ENCODE data around the gene LCN2. TPM values are rescaled to one million over a fixed set of nuclear protein-coding genes. Genes with fewer than 3 reads are reported as not detected.

The LCN2 gene
- total RNA-seq, 2 experiments from 2014 or later: not detected

DNA sequence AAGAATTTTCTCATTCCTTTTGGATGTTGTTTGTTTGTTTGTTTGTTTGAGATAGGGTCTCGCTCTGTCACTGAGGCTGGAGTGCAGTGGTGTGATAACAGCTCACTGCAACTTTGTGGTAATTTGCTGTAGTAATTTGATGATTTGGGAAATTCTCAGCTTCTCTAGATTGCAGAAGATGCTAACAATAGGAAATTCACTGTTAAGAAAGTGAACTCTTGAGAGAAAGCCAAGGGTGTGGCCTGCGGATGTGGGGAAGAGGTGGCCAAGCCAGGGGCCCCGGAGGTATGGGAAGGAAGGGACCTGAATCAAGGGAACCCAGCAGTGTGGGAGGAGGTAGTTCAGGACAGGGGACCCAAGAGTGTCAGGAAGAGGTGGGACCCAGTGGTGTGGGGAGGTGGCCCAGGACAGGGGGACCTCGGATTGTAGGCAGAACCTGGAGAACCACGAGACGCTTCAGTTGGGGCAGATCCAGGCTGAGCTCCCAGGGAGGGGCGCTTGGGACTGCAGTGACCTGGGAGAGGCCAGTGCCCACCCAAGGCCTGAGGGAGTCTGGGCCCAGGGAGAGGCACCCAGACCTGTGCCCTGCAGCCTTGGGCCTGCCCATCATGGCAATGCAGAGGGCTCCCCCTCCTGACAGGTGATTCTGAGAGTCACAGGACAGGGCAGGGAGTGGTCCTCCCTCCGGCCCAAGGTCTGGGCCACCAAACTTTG is 5.6 kb upstream of the LCN2 start:
- ATAC-seq (ENCODE audit: poor library complexity): no peak
- H3K4me1 ChIP-seq (ENCODE audit: insufficient read depth, low read length): peaks cover 15% of the 10 kb centered on the region
- H3K9me3 ChIP-seq (ENCODE audit: control insufficient read depth in 1 of 2, insufficient read depth in 1 of 2, low read length in 2 of 2): no peaks in the 10 kb centered on the region
- H3K27ac Mint-ChIP-seq: no peak overlapping the region
- no peaks in the 10 kb centered on the region for H3K27me3 Mint-ChIP-seq
- DNase-seq: no peak
- no peaks in the 10 kb centered on the region for H3K36me3 Mint-ChIP-seq (ENCODE audit: low read depth)
- no peak for TF ChIP-seq CTCF (IDR thresholded peaks at IDR 0.05)
- no peak overlapping the region for H3K4me3 ChIP-seq (ENCODE audit: low read length)
- CTCF ChIA-PET: no interaction called here
- H3K4me1 Mint-ChIP-seq (ENCODE audit: low read depth): peaks cover 13% of the 10 kb centered on the region
- H3K27ac ChIP-seq (ENCODE audit: low read depth in 1 of 2, low read length in 2 of 2): no peak overlapping the region
- H3K4me3 Mint-ChIP-seq: no peak overlapping the region
- no peaks in the 10 kb centered on the region for H3K36me3 ChIP-seq (ENCODE audit: insufficient read depth, low read length)
- no peaks in the 10 kb centered on the region for H3K27me3 ChIP-seq (ENCODE audit: control insufficient read depth in 1 of 2, insufficient read depth in 2 of 2, low read length in 2 of 2)
- POLR2A ChIA-PET: interaction anchor here (0.6 kb wide), 1 partner anchor 79 kb away, joined by 3 read pairs; no protein-coding TSS in a partner anchor
- H3K9me3 Mint-ChIP-seq: no peaks in the 10 kb centered on the region
- intact Hi-C loops (cut with DNase I, micrococcal nuclease): no loop called here

DNA sequence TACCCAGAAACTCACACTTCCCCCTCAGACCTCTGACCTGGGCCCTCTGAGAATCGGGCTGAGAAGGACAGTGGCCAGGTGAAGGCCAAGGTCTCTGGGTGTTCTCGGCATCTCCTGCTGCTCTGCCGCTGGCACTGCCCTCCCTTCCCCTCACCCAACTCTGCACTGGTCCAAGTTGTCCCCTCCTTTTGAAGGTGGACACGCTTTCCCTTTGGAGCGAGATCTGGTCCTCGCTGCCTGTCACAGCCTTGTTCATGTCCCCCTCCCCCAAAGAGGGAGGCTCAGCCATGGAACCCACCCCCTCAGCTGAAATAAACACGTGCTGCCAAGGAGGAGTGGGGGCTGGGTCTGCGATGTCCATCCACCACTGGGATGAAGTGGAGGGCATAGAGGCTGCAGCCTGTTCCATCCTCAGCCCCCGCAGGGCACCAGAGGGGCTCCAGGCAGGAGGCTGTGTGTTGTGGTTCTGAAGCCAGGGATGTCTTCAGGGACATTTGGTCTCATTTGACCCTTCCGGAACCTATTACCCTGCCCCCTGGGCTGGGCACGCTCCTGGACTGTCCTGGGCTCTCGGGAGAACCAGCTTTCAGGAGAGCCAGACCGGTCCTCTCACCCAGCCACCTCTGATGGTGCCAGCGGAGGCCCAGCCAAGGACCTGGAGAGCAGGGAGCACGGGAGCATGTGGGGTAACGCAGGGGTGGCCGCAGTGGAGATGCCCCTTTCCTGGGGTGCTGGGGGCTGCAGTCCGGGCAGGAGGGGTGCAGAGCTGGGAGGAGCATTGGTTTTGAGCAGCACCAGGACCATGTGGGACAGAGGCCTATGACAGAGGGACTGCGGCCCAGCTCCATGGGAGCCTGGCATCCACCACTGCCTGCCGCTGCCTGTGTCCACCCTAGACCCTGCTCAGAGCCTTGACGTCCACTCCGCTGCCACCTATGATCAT is 4.7 kb upstream of the LCN2 start:
- Histone ChIP-seq H3K9me3 (ENCODE audit: control insufficient read depth in 1 of 2, insufficient read depth in 1 of 2, low read length in 2 of 2) (no peaks in the 10 kb centered on the region), H3K36me3 (ENCODE audit: insufficient read depth, low read length) (no peaks in the 10 kb centered on the region), H3K27me3 (ENCODE audit: control insufficient read depth in 1 of 2, insufficient read depth in 2 of 2, low read length in 2 of 2) (no peaks in the 10 kb centered on the region), H3K4me1 (ENCODE audit: insufficient read depth, low read length) (peaks cover 15% of the 10 kb centered on the region), H3K4me3 (ENCODE audit: low read length) (no peak overlapping the region), H3K27ac (ENCODE audit: low read depth in 1 of 2, low read length in 2 of 2) (no peak overlapping the region)
- no peaks in the 10 kb centered on the region for H3K27me3 Mint-ChIP-seq
- no peak for DNase-seq
- ATAC-seq (ENCODE audit: poor library complexity): no peak
- no peaks in the 10 kb centered on the region for H3K36me3 Mint-ChIP-seq (ENCODE audit: low read depth)
- CTCF ChIA-PET: no interaction called here
- POLR2A ChIA-PET: no interaction called here
- intact Hi-C loops (cut with DNase I, micrococcal nuclease): no loop called here
- H3K9me3 Mint-ChIP-seq: no peaks in the 10 kb centered on the region
- H3K27ac Mint-ChIP-seq: no peak overlapping the region
- H3K4me1 Mint-ChIP-seq (ENCODE audit: low read depth): peaks cover 13% of the 10 kb centered on the region
- TF ChIP-seq CTCF (IDR thresholded peaks at IDR 0.05): no peak
- no peak overlapping the region for H3K4me3 Mint-ChIP-seq

GRCh38 chr9:128145536-128145935 is 3.7 kb upstream of the LCN2 start:
- intact Hi-C loops (cut with DNase I, micrococcal nuclease): no loop called here
- Histone ChIP-seq H3K4me3 (ENCODE audit: low read length) (no peak overlapping the region), H3K36me3 (ENCODE audit: insufficient read depth, low read length) (no peaks in the 10 kb centered on the region), H3K9me3 (ENCODE audit: control insufficient read depth in 1 of 2, insufficient read depth in 1 of 2, low read length in 2 of 2) (no peaks in the 10 kb centered on the region), H3K27ac (ENCODE audit: low read depth in 1 of 2, low read length in 2 of 2) (no peak overlapping the region), H3K27me3 (ENCODE audit: control insufficient read depth in 1 of 2, insufficient read depth in 2 of 2, low read length in 2 of 2) (no peaks in the 10 kb centered on the region), H3K4me1 (ENCODE audit: insufficient read depth, low read length) (peaks cover 15% of the 10 kb centered on the region)
- ChIA-PET POLR2A (interaction anchor here (0.6 kb wide), 1 partner anchor 13 kb away, joined by 4 read pairs; no protein-coding TSS in a partner anchor), CTCF (no interaction called here)
- no peaks in the 10 kb centered on the region for H3K27me3 Mint-ChIP-seq
- no peak overlapping the region for H3K4me3 Mint-ChIP-seq
- no peaks in the 10 kb centered on the region for H3K36me3 Mint-ChIP-seq (ENCODE audit: low read depth)
- H3K9me3 Mint-ChIP-seq: no peaks in the 10 kb centered on the region
- ATAC-seq (ENCODE audit: poor library complexity): no peak
- no peak for DNase-seq
- peaks cover 13% of the 10 kb centered on the region for H3K4me1 Mint-ChIP-seq (ENCODE audit: low read depth)
- no peak for TF ChIP-seq CTCF (IDR thresholded peaks at IDR 0.05)
- no peak overlapping the region for H3K27ac Mint-ChIP-seq
